Heart right ventricle (tissue), 16 donors: ENCODE results near the gene USP24. TPM values are rescaled to one million over a fixed set of nuclear protein-coding genes. Genes with fewer than 3 reads are reported as not detected.
A peak's percentile ranks its signal among the peaks of the same experiment; 100 is the strongest.

Source experiments
- ATAC-seq, 8 donors: fragments of 200-7000 bp; cut with Tn5 transposase; one replicate each; pipeline ENCODE4 v1.9.1; 2020; ENCODE audit warnings: mild to moderate bottlenecking in 8 of 8, moderate library complexity in 8 of 8, moderate number of reproducible peaks in 1 of 8
- DNase-seq, 2 donors: peaks; one replicate each; pipeline ENCODE4 v3.0.0-alpha.2; 2020
- H3K27ac ChIP-seq, 10 donors: fragments of 200-600 bp; sonication (generic) in 2 of 10; one replicate each; pipeline versions ENCODE4 v1.5.0 to v1.8.0; 2020 to 2022; ENCODE audit warnings: mild to moderate bottlenecking in 3 of 10
- H3K27me3 ChIP-seq, 7 donors: fragments of 200-600 bp; one replicate each; pipeline ENCODE4 v1.8.0; 2021 to 2022; ENCODE audit warnings: mild to moderate bottlenecking in 2 of 7
- H3K36me3 ChIP-seq, 9 donors: fragments of 200-600 bp; sonication (generic) in 1 of 9; one replicate each; pipeline versions ENCODE4 v1.5.0 to v1.8.0; 2020 to 2022; ENCODE audit warnings: mild to moderate bottlenecking in 2 of 9
- H3K4me1 ChIP-seq, 9 donors: fragments of 200-600 bp; sonication (generic) in 1 of 9; one replicate each; pipeline versions ENCODE4 v1.5.0 to v1.8.0; 2020 to 2022; ENCODE audit warnings: mild to moderate bottlenecking in 4 of 9
- H3K4me3 ChIP-seq, 10 donors: fragments of 200-600 bp; sonication (generic) in 2 of 10; one replicate each; pipeline versions ENCODE4 v1.5.0 to v1.8.0; 2020 to 2022; ENCODE audit warnings: mild to moderate bottlenecking in 7 of 10, moderate library complexity in 2 of 10
- H3K9me3 ChIP-seq, 11 donors: fragments of 200-600 bp in 10 of 11; sonication (generic) in 2 of 11; one replicate each; pipeline versions ENCODE4 v1.5.0 to v1.8.0; 2013 to 2022; ENCODE audit warnings: mild to moderate bottlenecking in 2 of 11, control low read depth in 1 of 11, moderate library complexity in 1 of 11
- WGBS, 2 donors: extraction: QIAGEN DNeasy Blood & Tissue Kit; methylation state at CpG; one replicate each; pipeline ENCODE4 v1.1.7; 2013; ENCODE audit warnings: inconsistent platforms in 1 of 2; 5-methylcytosine and 5-hydroxymethylcytosine counted together
- intact Hi-C, 10 donors: fragments of 100-400 bp; cut with DNase I; formaldehyde crosslinking; loops; one replicate each; pipeline versions ENCODE4 v1.11.1 to v1.14.2; 2022
- polyA plus RNA-seq, 2 donors: library from polyadenylated mRNA; stranded (reverse); fragments of 200-250 nt; gene quantifications; one replicate each; pipeline ENCODE4 v1.2.3, GENCODE V29; 2013
- total RNA-seq, 10 donors: library from RNA; stranded (reverse); fragmentation: NEBNext Ultra II Directional in 3 of 10; extraction: Animal tissue kit (Norgen Biotek cat#: 25700) in 3 of 10; gene quantifications; one replicate each; pipeline versions ENCODE4 v1.2.1 to v1.2.4, GENCODE V29; 2021 to 2023
- TF ChIP-seq, protein P1 (sequence below), 9 donors: fragments of 200-600 bp; sonication (generic) in 2 of 9; IDR thresholded peaks; one replicate each; pipeline versions ENCODE4 v1.5.0 to v1.8.0; 2021 to 2022; ENCODE audit warnings: antibody characterized with exemption in 9 of 9, mild to moderate bottlenecking in 5 of 9, moderate library complexity in 1 of 9
- donor health status: Arrhythmogenic right ventricular cardiomyopathy.
- donor health status: ischemic (EF 13 %, LVEDD 7.1; RV severe dilation, severe dysfunction).
- donor health status: healthy with polysubstance abuse.
- donor health status: DM: no; HTN: yes; CAD: no.
- donor health status: DM: no; HTN: no; CAD: no.
- donor health status: ischemic (EF 25% LVEDD 6.9; RV normal size, moderate dysfunction).
- donor health status: ischemic (EF 25% LVEDD 5.7; RV mildly dilated, moderate dysfunction).
- donor health status: healthy.
- donor health status: DM: yes; HTN: yes; CAD: no.
- donor health status: Ischemic cardiomyopathy.
- donor health status: ischemic (EF 35%, LVEDD 5.7; RV mildly dilated, moderate dysfunction).
- donor health status: nonischemic (EF 11% LVEDD 7.7; RV severe dilation, severe dysfunction).
- donor health status: DM: yes; HTN: yes; CAD: no.
- donor health status: PGD.
- donor health status: ischemic (EF 29% LVEDD 5.4; RV normal size, mild dysfunction).
- donor health status: nonischemic (EF 23%, LVEDD 6.1; RV moderate dilation, normal function).

The USP24 gene
- total and polyA plus RNA-seq, 12 donors, result 7.1 to 49.7 (median 41.3) TPM

DNA sequence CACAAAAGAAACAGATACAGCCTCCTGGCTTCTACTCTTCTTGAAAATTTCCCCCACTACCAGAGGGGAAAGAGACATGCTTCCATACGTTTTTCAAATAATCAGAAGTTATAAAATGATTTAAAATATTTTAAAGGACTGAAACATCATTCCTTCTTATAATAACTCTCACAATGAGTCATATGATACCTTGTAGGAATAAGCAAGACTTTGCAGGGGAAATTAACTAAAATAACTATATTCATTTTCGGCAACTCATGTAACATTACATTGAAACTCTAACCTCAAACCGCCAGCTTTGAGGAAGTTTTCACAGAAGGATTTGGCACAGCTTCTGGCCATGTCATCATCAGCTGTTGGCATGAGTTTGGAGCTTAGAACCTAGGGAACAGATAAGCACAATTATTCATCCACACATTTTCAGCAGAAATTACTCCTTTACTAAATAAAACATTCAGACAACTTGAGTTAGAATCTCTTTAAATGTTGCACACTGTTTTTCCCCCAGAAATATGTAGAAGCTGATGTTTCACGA is 85.9 kb downstream of the USP24 start:
- TF ChIP-seq, protein P1, sequence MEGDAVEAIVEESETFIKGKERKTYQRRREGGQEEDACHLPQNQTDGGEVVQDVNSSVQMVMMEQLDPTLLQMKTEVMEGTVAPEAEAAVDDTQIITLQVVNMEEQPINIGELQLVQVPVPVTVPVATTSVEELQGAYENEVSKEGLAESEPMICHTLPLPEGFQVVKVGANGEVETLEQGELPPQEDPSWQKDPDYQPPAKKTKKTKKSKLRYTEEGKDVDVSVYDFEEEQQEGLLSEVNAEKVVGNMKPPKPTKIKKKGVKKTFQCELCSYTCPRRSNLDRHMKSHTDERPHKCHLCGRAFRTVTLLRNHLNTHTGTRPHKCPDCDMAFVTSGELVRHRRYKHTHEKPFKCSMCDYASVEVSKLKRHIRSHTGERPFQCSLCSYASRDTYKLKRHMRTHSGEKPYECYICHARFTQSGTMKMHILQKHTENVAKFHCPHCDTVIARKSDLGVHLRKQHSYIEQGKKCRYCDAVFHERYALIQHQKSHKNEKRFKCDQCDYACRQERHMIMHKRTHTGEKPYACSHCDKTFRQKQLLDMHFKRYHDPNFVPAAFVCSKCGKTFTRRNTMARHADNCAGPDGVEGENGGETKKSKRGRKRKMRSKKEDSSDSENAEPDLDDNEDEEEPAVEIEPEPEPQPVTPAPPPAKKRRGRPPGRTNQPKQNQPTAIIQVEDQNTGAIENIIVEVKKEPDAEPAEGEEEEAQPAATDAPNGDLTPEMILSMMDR (IDR thresholded peaks at IDR 0.05), result no peak
- Histone ChIP-seq H3K27ac (peak overlapping the region in 1 of 10 donors; percentile 32), H3K4me1 (peaks cover 0 to 24% (median 5%) of the 10 kb centered on the region in 9 donors), H3K27me3 (no peaks in the 10 kb centered on the region), H3K9me3 (no peaks in the 10 kb centered on the region), H3K36me3 (peaks cover 0 to 96% (median 60%) of the 10 kb centered on the region in 9 donors), H3K4me3 (no peak overlapping the region)
- intact Hi-C loops, result no loop called here
- WGBS, 2 donors, result 75 to 79% methylated on average over 4 of the region's 4 CpGs
- DNase-seq, result peak in 1 of 2 donors; percentile 28
- peak in 2 of 8 donors; percentile 39 to 61 for ATAC-seq

DNA sequence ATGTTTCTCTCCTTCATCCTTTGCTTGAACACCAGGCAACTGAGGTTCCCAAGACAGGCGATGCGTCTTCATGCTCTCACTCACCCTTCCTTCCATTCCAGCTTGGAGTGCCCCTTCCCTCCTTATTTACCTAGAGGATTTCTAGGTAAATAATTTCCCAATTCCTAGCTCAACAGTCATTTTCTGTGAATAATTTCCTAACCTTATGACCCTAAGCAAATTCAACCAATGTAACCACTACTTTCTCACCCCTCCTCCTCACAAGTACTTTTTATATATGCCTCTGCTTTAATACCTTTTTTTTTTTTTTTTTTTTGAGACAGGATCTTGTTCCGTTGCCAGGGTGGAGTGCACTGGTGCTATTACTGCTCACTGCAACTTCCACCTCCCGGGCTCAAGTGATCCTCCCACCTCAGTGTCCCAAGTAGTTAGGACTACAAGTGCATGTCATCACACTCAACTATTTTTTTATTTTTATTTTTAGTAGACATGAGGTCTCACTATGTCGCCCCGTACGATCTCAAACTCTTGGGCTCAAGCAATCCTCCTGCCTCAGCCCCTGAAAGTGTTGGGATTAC is 86.7 kb downstream of the USP24 start:
- no peak overlapping the region for H3K4me3 ChIP-seq
- peaks cover 0 to 24% (median 5%) of the 10 kb centered on the region in 9 donors for H3K4me1 ChIP-seq
- intact Hi-C loops, result no loop called here
- H3K36me3 ChIP-seq, result peaks cover 0 to 96% (median 55%) of the 10 kb centered on the region in 9 donors
- ATAC-seq (no peak), DNase-seq (no peak)
- TF ChIP-seq, protein P1 (IDR thresholded peaks at IDR 0.05), result no peak
- H3K27me3 ChIP-seq, result no peaks in the 10 kb centered on the region
- peak overlapping the region in 1 of 10 donors; percentile 32 for H3K27ac ChIP-seq
- H3K9me3 ChIP-seq, result no peaks in the 10 kb centered on the region
- 83 to 86% methylated on average over 7 of the region's 7 CpGs for WGBS, 2 donors

DNA sequence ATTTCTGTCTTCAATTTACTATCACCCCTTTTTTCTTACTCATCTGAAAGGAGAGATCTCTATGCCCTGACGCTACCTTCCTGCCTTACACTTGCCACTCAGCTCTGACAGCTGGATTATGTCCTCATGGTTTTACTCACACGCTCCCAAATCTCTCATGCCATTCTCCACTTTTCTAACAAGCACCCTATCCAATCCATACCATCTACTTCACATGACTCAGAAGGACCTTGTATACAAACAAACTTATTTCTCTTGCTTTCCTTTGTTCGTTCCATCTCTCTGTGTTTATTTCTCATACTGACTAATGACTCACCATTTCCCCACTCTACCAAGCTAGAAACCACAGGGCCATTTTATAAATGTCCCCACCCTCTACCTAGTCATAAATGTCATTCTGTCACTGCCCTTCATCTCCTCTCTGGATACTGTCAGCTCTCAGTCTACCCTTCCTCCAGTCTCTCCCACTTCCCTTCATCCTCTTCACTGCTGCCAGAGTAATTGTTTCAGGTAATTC is 87.3 kb downstream of the USP24 start:
- Histone ChIP-seq H3K27ac (peak overlapping the region in 1 of 10 donors; percentile 13), H3K36me3 (peaks cover 0 to 96% (median 57%) of the 10 kb centered on the region in 9 donors), H3K9me3 (no peaks in the 10 kb centered on the region), H3K4me1 (peaks cover 0 to 24% (median 5%) of the 10 kb centered on the region in 9 donors), H3K4me3 (no peak overlapping the region), H3K27me3 (no peaks in the 10 kb centered on the region)
- 93 to 98% methylated on average over 3 of the region's 3 CpGs for WGBS, 2 donors
- intact Hi-C loops, result no loop called here
- DNase-seq, result no peak
- no peak for ATAC-seq
- TF ChIP-seq, protein P1 (IDR thresholded peaks at IDR 0.05), result no peak

DNA sequence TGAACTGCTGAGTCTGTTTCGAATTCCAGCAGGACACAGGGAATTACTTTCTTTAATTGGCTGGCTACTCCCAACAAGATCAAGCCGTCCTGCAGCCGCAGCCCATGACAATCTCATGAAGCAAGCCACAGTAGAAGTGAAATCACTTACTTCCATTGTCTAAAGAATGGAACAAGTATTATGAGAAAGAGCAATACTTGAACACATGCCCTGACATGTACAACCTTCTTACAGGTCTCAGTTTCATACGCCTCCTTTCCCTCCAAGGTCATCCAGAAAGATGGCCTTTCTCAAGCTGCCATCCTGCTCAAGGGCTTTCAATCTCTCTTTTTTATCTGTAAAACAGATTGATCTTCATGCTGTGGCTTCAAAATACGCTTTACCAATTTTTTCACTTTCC is 90.7 kb downstream of the USP24 start:
- peaks cover 0 to 96% (median 71%) of the 10 kb centered on the region in 9 donors for H3K36me3 ChIP-seq
- DNase-seq, result no peak
- ATAC-seq, result no peak
- no peak overlapping the region for H3K27ac ChIP-seq
- H3K27me3 ChIP-seq, result no peaks in the 10 kb centered on the region
- no peak overlapping the region for H3K4me3 ChIP-seq
- H3K4me1 ChIP-seq, result peaks cover 0 to 15% (median 1%) of the 10 kb centered on the region in 9 donors
- TF ChIP-seq, protein P1 (IDR thresholded peaks at IDR 0.05), result no peak
- no peaks in the 10 kb centered on the region for H3K9me3 ChIP-seq
- 96 to 98% methylated on average over 5 of the region's 5 CpGs for WGBS, 2 donors
- intact Hi-C loops, result loop anchor here in 1 of 10 donors (5.0 kb wide), 1 partner anchor 42 kb away; no protein-coding TSS in a partner anchor
